ENCODE measurements around the gene RAMACL. TPM values are rescaled to one million over a fixed set of nuclear protein-coding genes. Genes with fewer than 3 reads are reported as not detected.

The RAMACL gene
- total RNA-seq, 2 donors from 2014 or later = 0.99 to 10.9 TPM

GRCh38 chr6:166623318-166623717, 36.8 kb upstream of the RAMACL start:
- WGBS, 2 donors = 63 to 74% methylated on average over 4 to 5 of the region's 5 CpGs
- H3K4me1 ChIP-seq = peaks cover 61% of the 10 kb centered on the region

GRCh38 chr6:166621114-166621540, 34.6 kb upstream of the RAMACL start:
- TF ChIP-seq POLR2A (IDR thresholded peaks at IDR 0.05) = no peak
- no peak for TF ChIP-seq CTCF (IDR thresholded peaks at IDR 0.05)
- Histone ChIP-seq H3K4me1 (peaks cover 57% of the 10 kb centered on the region), H3K27me3 (no peaks in the 10 kb centered on the region), H3K4me3 (no peak overlapping the region), H3K27ac (peak overlapping the region in 3 of 4 donors; percentile 60 to 68 (median 64)), H3K36me3 (replicated peaks in 1 of 2; ENCODE audit: insufficient read depth in 1 of 2, low read depth in 2 of 2) (peaks cover 0 to 1% of the 10 kb centered on the region in 2 donors), H3K9me3 (no peaks in the 10 kb centered on the region)
- no peak for DNase-seq
- 70 to 72% methylated on average over 6 of the region's 6 CpGs for WGBS, 2 donors
- peak; percentile 4 for ATAC-seq
- intact Hi-C loops (cut with DNase I) = no loop called here

More at GRCh38 chr6:166623318-166623717, 36.8 kb upstream of the RAMACL start:
- TF ChIP-seq POLR2A (IDR thresholded peaks at IDR 0.05) = no peak
- no peak for TF ChIP-seq CTCF (IDR thresholded peaks at IDR 0.05)
- H3K4me3 ChIP-seq = no peak overlapping the region
- H3K36me3 ChIP-seq (replicated peaks in 1 of 2; ENCODE audit: insufficient read depth in 1 of 2, low read depth in 2 of 2) = peaks cover 0 to 1% of the 10 kb centered on the region in 2 donors
- H3K9me3 ChIP-seq = no peaks in the 10 kb centered on the region
- no peaks in the 10 kb centered on the region for H3K27me3 ChIP-seq
- DNase-seq (peak in 2 of 4 donors; percentile 32 to 61), ATAC-seq (no peak)
- intact Hi-C loops (cut with DNase I) = no loop called here
- peak overlapping the region in 3 of 4 donors; percentile 15 to 56 (median 40) for H3K27ac ChIP-seq

- peaks cover 0 to 1% of the 10 kb centered on the region in 2 donors for H3K36me3 ChIP-seq (replicated peaks in 1 of 2; ENCODE audit: insufficient read depth in 1 of 2, low read depth in 2 of 2)
- H3K9me3 ChIP-seq = no peaks in the 10 kb centered on the region
- 29 to 36% methylated on average over 8 of the region's 8 CpGs for WGBS, 2 donors
- intact Hi-C loops (cut with DNase I) = no loop called here
- peak overlapping the region; percentile 60 to 72 (median 66) for H3K27ac ChIP-seq
- ATAC-seq (peak; percentile 12), DNase-seq (peak in 2 of 4 donors; percentile 14 to 41)
- TF ChIP-seq POLR2A (IDR thresholded peaks at IDR 0.05) (no peak), CTCF (IDR thresholded peaks at IDR 0.05) (no peak)
- H3K4me3 ChIP-seq = no peak overlapping the region
- H3K27me3 ChIP-seq = no peaks in the 10 kb centered on the region
- peaks cover 52% of the 10 kb centered on the region for H3K4me1 ChIP-seq
Measured at GRCh38 chr6:166620478-166621113, 34.1 kb upstream of the RAMACL start.

GRCh38 chr6:166619912-166620311, 33.4 kb upstream of the RAMACL start:
- no peaks in the 10 kb centered on the region for H3K9me3 ChIP-seq
- intact Hi-C loops (cut with DNase I) = loop anchor here (10.0 kb wide), 1 partner anchor 55 kb away; no protein-coding TSS in a partner anchor
- ATAC-seq (peak; percentile 73), DNase-seq (peak in 3 of 4 donors; percentile 28 to 62 (median 60))
- H3K4me1 ChIP-seq = peaks cover 48% of the 10 kb centered on the region
- H3K27me3 ChIP-seq = no peaks in the 10 kb centered on the region
- no peak for TF ChIP-seq POLR2A (IDR thresholded peaks at IDR 0.05)
- no peak for TF ChIP-seq CTCF (IDR thresholded peaks at IDR 0.05)
- peaks cover 0 to 1% of the 10 kb centered on the region in 2 donors for H3K36me3 ChIP-seq (replicated peaks in 1 of 2; ENCODE audit: insufficient read depth in 1 of 2, low read depth in 2 of 2)
- no peak overlapping the region for H3K4me3 ChIP-seq
- H3K27ac ChIP-seq = peak overlapping the region; percentile 60 to 72 (median 66)
- 42 to 47% methylated on average over 3 of the region's 3 CpGs for WGBS, 2 donors
